Keratinocyte (primary cell): ENCODE measurements around the gene LCE1E.

Experiments used
- EZH2 ChIP-seq: IDR thresholded peaks from one replicate; pipeline ENCODE4 v1.6.1; 2012; ENCODE audit warnings: inconsistent platforms, mild to moderate bottlenecking, low read length, moderate library complexity
- TF ChIP-seq, protein P1 (sequence below), 3 experiments: IDR thresholded peaks in 1 of 3; conservative IDR thresholded peaks in 1 of 3; optimal IDR thresholded peaks in 1 of 3; 2 replicates in 2 of 3; 3 replicates in 1 of 3; pipeline versions ENCODE3 to v1.5.1; 2011; ENCODE audit warnings: low read length in 3 of 3, mild to moderate bottlenecking in 3 of 3, moderate library complexity in 2 of 3, control low read depth in 1 of 3, inconsistent platforms in 1 of 3; ENCODE audit not compliant: insufficient read depth in 2 of 3; ENCODE audit errors: extremely low read depth in 1 of 3

DNA sequence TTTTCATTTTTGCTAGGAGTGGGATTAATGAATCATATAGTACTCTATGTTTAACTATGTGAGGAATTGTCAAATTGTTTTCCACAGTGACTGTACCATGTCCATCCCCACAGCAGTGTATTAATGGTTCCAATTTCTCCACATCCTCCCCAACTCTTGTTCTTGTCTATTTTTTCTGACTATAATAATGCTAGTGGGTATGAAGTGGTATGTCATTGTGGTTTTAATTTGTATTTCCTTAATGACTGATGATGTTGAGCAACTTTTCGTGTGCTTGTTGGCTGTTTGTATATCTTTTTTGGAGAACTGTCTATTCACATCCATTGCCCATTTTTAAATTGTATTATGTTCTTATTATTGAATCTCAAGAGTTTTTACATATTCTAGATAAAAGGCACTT, 38.2 kb upstream of the LCE1E start:
- TF ChIP-seq, protein P1, sequence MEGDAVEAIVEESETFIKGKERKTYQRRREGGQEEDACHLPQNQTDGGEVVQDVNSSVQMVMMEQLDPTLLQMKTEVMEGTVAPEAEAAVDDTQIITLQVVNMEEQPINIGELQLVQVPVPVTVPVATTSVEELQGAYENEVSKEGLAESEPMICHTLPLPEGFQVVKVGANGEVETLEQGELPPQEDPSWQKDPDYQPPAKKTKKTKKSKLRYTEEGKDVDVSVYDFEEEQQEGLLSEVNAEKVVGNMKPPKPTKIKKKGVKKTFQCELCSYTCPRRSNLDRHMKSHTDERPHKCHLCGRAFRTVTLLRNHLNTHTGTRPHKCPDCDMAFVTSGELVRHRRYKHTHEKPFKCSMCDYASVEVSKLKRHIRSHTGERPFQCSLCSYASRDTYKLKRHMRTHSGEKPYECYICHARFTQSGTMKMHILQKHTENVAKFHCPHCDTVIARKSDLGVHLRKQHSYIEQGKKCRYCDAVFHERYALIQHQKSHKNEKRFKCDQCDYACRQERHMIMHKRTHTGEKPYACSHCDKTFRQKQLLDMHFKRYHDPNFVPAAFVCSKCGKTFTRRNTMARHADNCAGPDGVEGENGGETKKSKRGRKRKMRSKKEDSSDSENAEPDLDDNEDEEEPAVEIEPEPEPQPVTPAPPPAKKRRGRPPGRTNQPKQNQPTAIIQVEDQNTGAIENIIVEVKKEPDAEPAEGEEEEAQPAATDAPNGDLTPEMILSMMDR (optimal IDR thresholded peaks at IDR 0.05 in 1 of 3, IDR thresholded peaks at IDR 0.05 in 1 of 3, conservative IDR thresholded peaks at IDR 0.05 in 1 of 3; ENCODE audit: extremely low read depth in 1 of 3, insufficient read depth in 2 of 3, low read length in 3 of 3): no peak
- no peak for TF ChIP-seq EZH2
